ENCODE data around the gene TFEB.
"Not testable (repeated sequence)": the region's sequence is repeated elsewhere in the genome, so short reads cannot be mapped to it uniquely, and the experiment has no call there.

The TFEB gene

DNA sequence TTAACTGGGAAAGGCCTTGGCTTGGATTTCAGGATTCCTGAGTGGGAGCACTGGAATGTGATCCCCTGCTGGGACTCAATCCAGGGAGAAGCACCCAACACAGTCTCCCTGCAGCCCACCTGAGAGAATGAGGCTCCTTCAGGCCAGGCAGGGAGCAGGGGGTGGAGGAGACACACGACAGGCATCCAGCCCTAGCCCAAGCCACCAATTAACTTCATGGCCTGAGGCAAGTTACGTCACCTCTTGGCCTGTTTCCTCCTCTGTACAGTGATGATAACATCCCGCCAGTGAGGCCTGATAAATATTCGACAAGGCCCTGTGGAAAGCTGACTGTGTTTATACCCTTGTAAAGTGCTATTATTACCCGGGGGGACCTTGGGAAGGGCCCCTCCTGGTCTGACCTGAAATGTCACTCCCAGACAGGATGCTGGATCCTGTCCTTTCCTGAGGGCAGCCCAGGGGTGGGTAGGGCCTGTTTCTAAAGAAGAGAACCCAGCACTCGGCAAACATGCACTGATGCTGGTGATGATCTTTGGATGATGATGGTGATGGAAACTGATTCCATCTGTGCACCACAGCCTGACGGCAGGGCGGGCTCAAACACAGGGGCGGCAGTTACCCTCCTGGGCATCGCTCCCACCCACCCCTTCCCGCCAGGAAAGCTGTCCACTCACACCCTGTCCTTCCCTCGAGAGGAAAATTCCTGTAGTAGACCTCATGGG lies 31.9 kb upstream of the TFEB start:
- Histone ChIP-seq H3K4me3 (replicated peaks; ENCODE audit: insufficient read depth, low read length) (no peak overlapping the region), H3K27ac (replicated peaks) (no peak overlapping the region), H3K27me3 (ENCODE audit: insufficient read depth, poor library complexity, severe bottlenecking) (no peaks in the 10 kb centered on the region)
- TF ChIP-seq, protein P1, sequence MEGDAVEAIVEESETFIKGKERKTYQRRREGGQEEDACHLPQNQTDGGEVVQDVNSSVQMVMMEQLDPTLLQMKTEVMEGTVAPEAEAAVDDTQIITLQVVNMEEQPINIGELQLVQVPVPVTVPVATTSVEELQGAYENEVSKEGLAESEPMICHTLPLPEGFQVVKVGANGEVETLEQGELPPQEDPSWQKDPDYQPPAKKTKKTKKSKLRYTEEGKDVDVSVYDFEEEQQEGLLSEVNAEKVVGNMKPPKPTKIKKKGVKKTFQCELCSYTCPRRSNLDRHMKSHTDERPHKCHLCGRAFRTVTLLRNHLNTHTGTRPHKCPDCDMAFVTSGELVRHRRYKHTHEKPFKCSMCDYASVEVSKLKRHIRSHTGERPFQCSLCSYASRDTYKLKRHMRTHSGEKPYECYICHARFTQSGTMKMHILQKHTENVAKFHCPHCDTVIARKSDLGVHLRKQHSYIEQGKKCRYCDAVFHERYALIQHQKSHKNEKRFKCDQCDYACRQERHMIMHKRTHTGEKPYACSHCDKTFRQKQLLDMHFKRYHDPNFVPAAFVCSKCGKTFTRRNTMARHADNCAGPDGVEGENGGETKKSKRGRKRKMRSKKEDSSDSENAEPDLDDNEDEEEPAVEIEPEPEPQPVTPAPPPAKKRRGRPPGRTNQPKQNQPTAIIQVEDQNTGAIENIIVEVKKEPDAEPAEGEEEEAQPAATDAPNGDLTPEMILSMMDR (IDR thresholded peaks at IDR 0.05; ENCODE audit: insufficient read depth, low read length): no peak
- TF ChIP-seq SPI1 (IDR thresholded peaks at IDR 0.05; ENCODE audit: borderline replicate concordance, low read depth) (no peak), GABPA (IDR thresholded peaks at IDR 0.05; ENCODE audit: low read depth) (no peak)
- TF ChIP-seq, protein P2, sequence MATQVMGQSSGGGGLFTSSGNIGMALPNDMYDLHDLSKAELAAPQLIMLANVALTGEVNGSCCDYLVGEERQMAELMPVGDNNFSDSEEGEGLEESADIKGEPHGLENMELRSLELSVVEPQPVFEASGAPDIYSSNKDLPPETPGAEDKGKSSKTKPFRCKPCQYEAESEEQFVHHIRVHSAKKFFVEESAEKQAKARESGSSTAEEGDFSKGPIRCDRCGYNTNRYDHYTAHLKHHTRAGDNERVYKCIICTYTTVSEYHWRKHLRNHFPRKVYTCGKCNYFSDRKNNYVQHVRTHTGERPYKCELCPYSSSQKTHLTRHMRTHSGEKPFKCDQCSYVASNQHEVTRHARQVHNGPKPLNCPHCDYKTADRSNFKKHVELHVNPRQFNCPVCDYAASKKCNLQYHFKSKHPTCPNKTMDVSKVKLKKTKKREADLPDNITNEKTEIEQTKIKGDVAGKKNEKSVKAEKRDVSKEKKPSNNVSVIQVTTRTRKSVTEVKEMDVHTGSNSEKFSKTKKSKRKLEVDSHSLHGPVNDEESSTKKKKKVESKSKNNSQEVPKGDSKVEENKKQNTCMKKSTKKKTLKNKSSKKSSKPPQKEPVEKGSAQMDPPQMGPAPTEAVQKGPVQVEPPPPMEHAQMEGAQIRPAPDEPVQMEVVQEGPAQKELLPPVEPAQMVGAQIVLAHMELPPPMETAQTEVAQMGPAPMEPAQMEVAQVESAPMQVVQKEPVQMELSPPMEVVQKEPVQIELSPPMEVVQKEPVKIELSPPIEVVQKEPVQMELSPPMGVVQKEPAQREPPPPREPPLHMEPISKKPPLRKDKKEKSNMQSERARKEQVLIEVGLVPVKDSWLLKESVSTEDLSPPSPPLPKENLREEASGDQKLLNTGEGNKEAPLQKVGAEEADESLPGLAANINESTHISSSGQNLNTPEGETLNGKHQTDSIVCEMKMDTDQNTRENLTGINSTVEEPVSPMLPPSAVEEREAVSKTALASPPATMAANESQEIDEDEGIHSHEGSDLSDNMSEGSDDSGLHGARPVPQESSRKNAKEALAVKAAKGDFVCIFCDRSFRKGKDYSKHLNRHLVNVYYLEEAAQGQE (IDR thresholded peaks at IDR 0.05; ENCODE audit: insufficient replicate concordance, low read depth): no peak
- DNase-seq (ENCODE audit: low read depth in 1 of 2, low spot score in 1 of 2): peak in 1 of 2 experiments; percentile 56

DNA sequence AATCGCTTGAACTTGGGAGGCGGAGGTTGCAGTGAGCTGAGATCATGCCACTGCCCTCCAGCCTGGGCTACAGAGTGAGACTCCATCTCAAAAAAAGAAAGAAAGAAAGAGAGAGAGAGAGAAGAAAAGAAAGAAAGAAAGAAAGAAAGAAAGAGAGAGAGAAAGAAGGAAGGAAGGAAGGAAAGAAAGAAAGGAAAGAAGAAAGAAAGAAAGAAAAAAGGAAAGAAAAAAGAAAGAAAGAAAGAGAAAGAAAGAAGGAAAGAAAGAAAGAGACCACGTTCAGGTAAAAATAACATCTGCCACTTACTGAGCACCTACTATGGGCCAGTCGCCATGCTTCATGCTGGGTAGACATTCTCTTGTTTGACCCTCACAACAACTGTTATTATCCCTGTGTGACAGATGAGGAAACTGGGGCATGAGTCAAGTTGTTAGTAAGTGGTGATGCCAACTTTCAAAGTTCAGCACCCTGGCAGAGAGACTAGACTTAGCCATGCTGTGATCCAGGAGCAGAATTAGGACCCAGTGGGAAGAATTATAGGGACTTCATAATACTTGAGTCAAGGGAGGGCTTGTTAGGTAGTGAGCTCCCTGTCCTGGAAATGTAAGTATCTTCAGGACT lies 30.7 kb upstream of the TFEB start:
- H3K27me3 ChIP-seq (ENCODE audit: insufficient read depth, poor library complexity, severe bottlenecking); H3K4me3 ChIP-seq (replicated peaks; ENCODE audit: insufficient read depth, low read length); H3K27ac ChIP-seq (replicated peaks); DNase-seq (ENCODE audit: low read depth in 1 of 2, low spot score in 1 of 2): not testable (repeated sequence)

DNA sequence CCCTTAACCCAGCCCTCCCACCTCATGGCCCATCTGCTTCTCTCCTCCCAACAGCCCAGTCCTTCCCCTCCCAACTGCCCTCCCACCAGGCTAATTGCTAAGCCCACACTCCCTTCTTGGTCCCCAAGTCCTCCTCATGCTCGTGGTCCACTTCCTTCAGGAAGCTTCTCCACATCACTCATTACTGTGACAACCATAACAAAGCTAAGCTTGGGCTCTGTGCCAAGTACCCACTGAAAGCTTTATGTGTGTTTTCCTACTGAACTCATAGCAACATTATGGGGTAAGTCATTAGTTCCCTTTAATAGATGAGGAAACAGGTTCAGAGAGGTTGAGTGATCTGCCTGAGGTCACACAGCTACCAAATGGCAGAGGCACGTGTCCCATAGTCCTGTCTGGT lies 28.1 kb upstream of the TFEB start:
- Histone ChIP-seq H3K27me3 (ENCODE audit: insufficient read depth, poor library complexity, severe bottlenecking) (no peaks in the 10 kb centered on the region), H3K4me3 (replicated peaks; ENCODE audit: insufficient read depth, low read length) (no peak overlapping the region), H3K27ac (replicated peaks) (no peak overlapping the region)
- DNase-seq (ENCODE audit: low read depth in 1 of 2, low spot score in 1 of 2): no peak
- TF ChIP-seq POLR2AphosphoS5 (IDR thresholded peaks at IDR 0.05; ENCODE audit: low read depth) (no peak), SPI1 (IDR thresholded peaks at IDR 0.05; ENCODE audit: borderline replicate concordance, low read depth) (no peak), GABPA (IDR thresholded peaks at IDR 0.05; ENCODE audit: low read depth) (no peak)
- TF ChIP-seq, protein P1 (IDR thresholded peaks at IDR 0.05; ENCODE audit: insufficient read depth, low read length): no peak
- TF ChIP-seq, protein P2 (IDR thresholded peaks at IDR 0.05; ENCODE audit: insufficient replicate concordance, low read depth): no peak

DNA sequence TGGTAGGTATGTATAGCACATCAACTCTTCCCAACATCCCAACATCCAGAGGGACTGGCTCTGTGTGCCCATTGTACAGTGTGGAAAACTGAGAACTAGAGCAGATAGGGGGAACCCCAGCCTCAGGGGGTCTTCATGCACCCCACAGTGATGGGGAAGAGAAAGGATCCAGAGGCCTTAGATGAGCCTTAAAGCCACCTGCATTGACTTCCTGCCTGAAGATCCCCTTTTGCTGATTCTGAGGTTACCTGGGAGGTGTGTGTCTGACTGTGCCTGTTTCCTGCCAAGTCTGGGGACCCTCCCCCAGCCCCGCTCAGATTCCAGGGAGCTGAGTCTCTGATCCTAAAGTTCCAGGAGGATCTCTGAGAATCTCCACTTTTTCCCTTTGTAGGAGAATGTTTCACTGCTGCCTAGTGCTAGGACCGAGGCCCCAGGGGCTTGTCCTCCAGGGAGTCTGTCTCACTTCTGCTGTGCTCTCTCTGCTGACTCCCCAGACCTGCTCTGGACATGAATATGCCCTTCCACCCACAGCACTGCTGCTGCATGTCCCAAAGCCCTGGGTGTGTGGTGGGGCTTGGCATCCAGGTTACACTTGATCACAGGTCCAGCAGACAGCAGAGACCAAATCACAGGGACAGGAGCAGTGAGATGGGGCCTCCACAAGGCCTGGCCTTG lies 24.6 kb upstream of the TFEB start:
- no peak for DNase-seq (ENCODE audit: low read depth in 1 of 2, low spot score in 1 of 2)
- Histone ChIP-seq H3K27me3 (ENCODE audit: insufficient read depth, poor library complexity, severe bottlenecking) (no peaks in the 10 kb centered on the region), H3K27ac (replicated peaks) (no peak overlapping the region), H3K4me3 (replicated peaks; ENCODE audit: insufficient read depth, low read length) (no peak overlapping the region)
- TF ChIP-seq, protein P2 (IDR thresholded peaks at IDR 0.05; ENCODE audit: insufficient replicate concordance, low read depth): no peak
- TF ChIP-seq POLR2AphosphoS5 (IDR thresholded peaks at IDR 0.05; ENCODE audit: low read depth) (no peak), GABPA (IDR thresholded peaks at IDR 0.05; ENCODE audit: low read depth) (no peak), SPI1 (IDR thresholded peaks at IDR 0.05; ENCODE audit: borderline replicate concordance, low read depth) (no peak)
- TF ChIP-seq, protein P1 (IDR thresholded peaks at IDR 0.05; ENCODE audit: insufficient read depth, low read length): no peak
